HL-60/S4 (cell line): ENCODE data around the gene SH3RF1.
"Not testable (repeated sequence)": the region's sequence is repeated elsewhere in the genome, so short reads cannot be mapped to it uniquely, and the experiment has no call there.

Experiments
- in situ Hi-C: fragments of 300-500 bp; cut with MboI; formaldehyde crosslinking; loops from 2 replicates; pipeline ENCODE4 v1.14.3; 2022; ENCODE audit warnings: low sequenced_read_pairs

The SH3RF1 gene

DNA sequence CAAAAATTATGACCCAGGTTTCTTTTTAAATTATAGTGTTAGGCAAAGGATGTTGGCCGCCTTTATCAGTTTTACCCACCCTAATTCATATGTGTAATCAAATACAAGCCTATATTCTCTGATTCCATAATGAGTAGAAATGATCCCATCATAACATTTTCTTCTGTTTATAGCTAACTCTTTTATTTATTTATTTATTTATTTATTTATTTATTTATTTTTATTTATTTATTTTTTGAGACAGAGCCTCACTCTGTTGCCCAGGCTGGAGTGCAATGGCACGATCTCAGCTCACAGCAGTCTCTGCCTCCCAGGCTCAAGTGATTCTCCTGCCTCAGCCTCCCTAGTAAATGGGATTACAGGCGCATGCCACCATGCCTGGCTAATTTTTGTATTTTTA lies 7.1 kb upstream of the SH3RF1 start:
- in situ Hi-C loops: not testable (repeated sequence)

DNA sequence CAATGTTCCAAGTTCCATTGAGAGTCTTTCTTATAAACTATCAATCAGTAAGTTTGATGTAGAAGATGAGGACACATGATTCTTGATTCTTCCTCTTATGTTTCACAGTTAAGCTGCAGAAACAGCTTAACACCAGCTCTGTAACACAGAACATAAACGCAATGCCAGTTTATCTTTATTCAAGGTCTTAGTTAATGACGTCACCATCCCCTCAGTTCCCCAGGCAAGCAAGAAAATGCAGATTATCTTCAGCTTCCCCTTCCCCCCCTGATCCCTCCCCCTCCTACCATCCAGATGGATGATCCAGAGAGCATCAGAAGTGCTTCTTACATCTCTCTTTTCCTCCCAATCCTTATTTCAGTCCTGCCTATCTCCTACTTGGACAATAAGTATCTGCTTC lies 4.4 kb upstream of the SH3RF1 start:
- in situ Hi-C loops: no loop called here

DNA sequence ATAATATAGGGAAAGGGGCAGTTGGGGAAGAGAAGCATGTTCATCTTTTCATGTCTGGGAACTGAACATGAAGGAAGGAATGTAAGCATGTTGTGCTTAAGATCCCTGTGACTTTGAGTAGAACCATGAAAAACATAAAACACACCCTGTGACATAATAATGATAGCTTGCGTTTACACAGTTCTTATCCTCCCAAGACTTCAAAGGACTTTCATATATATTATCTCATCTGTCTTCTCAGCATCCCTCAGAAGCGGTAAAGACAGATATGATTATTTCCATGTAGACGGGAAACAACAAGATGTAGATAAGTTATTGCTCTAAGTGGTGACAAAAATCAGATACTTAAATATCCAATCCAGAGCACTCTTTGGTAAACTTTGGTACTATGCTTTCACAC lies 3.3 kb upstream of the SH3RF1 start:
- in situ Hi-C loops: no loop called here

DNA sequence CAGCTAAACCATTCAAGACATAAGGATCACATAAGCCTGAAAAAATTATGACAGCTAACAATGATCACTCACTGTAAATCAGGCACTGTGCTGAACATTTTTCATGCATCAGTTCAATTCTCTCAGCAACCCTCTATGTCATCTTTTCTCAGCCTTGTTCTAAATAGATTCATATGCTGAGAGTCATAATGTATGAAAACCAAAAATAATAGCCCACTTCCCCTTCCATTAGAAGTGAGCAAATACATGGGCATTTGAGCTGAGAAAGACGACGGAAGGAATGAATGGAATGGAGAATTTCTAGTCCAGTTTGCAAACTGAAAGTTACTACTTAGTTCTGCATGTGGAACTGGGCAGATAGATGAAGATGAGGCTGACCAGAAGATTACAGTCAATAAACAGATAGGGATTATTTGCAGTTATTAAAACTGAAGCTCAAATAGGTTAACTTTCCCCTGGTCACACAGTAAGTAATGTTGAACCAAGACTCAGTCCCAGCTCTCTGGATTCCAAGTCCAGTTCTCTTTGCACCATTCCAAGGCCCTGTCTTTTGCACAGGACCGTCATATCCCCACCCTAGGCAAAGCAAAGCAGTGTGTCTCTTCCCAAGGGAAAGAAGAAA lies 1.6 kb upstream of the SH3RF1 start:
- in situ Hi-C loops: no loop called here

DNA sequence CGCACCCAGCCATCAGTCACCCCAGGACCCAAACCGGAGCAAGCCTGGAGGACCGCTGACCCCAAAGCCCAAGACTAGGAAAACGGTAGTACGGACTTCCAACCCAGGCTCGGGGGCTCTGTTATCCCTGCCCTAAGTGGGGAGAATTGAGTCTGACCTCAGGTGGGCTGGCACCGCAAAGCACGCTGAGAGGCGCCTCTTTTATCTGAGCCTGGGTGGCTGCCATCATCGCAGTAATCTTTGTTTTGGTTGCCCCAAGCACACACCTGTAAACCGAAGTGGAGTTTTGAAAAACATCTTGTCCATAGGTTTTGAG lies 894 bp upstream of the SH3RF1 start:
- in situ Hi-C loops: no loop called here

DNA sequence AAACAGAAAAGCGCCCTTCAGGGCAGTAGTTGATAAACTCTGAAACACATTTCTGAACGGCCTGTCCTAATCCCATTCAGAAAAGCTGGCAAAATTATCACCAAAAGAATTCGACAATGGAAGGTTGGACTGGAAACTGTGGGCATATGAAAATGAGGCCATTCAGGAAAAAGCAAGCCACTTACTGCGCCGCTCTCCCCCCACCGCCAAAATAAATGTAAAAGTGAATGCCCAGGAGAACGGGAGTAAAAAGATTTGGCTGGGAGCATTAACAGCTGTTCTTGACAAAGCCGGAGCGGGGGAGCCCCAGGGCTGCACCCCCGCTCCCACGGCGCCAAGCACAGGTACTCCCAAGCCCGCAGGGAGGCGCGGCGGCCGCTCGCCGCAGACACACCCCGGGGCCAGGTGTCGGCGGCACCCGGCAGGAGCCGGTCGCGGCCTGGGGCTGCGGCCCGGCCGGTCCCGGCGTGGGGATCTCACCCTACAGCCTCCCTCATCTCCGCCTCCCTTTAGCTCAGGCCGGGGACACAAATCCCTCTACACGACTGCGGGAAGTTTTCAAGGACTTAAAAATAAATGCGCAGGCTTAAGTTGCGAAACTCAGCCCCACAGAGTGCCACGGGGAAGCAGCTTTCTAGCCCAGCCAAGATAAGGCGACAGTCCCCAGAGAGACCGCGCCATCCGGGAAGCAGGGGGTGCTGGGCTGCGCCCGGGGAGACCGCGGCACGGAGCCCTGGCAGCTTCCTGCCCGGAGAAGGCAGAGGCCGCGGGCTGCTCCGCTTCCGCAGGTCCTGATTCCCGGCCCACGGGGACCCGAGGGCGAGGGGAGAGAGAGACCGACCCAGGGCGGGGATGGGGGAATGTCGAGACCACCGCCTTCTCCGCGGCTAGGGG lies 593 bp downstream of the SH3RF1 start:
- in situ Hi-C loops: no loop called here

DNA sequence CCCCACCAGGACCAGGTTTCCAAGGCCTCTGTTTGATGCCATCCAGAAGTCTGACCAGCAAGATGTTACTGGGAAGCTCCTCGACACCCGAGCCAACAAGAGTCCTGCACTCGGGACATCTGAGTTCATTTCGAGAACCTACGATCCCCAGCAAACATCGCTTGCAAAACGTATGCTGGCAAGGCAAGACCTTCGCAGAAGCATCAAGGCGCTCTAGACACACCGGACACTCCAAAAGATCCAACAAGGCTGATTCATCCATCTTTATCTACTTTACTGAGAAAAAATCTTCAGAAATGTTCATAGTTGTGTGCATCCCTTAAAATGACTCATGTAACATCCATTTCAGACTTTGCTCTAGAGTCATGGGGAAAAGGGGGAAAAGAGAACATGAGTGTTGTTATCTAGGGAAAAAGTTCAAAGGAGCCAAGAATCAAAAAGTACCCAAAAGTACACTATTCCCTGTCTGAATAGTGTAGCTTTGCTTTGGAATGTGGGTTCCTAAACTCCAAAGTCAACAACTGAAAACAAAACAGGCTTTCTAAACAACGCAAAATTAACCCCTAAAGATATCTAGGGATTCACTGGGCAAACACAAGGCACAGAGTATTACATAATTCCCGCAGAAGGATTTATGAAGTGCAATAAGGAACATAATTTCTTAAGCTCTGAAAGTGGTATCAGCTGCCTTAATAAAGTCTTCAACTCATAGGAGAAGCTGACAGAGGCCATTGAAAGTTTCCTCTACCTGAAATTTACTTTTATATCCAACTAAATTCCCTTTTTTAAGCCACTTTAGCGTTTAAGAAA lies 1.6 kb downstream of the SH3RF1 start:
- in situ Hi-C loops: no loop called here

DNA sequence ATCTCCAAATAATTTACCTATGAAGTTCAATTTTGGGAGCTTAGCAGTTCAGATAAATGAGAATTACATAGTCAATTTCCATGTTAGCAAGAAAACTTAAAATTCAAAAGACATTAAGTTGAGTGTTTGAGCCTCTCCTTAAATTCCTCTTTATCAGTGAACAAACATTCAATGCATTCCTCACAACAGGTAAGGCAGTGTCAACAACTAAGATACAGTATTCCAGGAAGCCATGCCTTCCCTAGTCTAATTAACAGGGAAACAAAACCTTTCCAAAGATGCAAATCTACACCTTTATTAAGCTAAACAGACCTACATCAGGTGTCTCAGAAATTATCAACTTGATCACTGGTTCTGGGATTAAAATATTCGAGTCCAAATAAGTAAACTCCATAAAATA lies 3.7 kb downstream of the SH3RF1 start:
- in situ Hi-C loops: no loop called here

DNA sequence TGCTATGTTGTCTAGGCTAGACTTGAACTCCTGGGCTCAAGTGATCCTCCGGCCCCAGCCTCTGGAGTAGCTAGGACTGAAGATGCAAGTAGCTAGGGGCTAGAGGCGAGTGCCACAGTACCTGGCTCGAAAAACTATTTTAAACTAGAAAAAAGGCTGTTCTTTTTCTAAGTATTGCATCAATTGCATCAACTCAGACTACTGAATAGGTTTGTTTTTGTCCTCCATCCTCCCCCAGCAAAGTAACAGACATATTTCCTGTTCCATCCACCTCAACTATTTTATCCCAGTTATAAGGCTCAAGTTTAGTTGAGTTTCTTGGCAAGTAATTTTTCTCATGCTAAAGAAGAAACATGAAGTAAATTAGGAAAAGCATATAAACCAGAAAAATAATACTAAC lies 4.1 kb downstream of the SH3RF1 start:
- in situ Hi-C loops: no loop called here

DNA sequence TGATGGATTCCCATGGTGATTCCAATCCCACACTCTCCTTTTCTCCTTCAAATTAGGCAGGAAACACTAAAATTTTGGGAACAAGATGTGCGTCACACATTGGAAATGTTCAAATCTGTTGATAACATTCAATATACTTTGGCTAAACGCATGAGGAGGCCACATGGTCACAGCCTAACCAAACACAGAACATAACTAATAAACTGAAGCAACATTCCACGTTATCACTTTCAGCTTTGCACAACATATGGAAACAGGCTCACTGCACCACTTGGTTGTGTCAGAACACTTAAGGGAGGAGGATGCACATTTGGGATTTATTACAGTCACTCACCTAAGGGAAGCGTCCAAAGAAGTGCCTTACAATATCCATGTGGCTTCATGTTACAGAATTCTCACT lies 4.7 kb downstream of the SH3RF1 start:
- in situ Hi-C loops: no loop called here

DNA sequence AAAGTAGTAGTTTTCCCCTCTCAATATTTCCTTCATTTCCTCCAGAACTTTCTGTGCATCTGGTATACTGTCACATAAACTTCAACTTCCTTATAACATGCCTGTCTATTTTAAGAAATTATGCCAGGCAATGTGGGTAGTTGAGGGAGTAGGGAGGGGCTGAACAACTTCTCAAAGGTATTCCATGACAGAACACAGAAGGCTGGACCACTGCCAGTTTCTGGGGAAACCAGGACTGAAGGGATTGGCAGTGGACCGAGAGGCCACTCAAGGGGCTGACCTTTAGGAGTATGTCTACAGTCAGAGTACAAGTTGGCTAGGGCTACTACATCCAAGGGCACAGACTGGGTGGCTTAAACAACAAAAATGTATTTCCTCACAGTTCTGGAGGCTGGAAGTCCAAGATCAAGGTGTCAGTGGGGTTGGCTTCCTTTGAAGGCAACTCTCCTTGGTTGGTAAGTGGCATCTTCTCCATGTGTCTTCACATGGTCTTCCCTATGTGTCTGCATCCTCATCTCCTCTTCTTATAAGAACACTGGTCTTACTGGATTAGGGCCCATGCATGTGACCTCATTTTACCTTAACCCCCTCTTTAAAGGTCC lies 6.9 kb downstream of the SH3RF1 start:
- in situ Hi-C loops: no loop called here

DNA sequence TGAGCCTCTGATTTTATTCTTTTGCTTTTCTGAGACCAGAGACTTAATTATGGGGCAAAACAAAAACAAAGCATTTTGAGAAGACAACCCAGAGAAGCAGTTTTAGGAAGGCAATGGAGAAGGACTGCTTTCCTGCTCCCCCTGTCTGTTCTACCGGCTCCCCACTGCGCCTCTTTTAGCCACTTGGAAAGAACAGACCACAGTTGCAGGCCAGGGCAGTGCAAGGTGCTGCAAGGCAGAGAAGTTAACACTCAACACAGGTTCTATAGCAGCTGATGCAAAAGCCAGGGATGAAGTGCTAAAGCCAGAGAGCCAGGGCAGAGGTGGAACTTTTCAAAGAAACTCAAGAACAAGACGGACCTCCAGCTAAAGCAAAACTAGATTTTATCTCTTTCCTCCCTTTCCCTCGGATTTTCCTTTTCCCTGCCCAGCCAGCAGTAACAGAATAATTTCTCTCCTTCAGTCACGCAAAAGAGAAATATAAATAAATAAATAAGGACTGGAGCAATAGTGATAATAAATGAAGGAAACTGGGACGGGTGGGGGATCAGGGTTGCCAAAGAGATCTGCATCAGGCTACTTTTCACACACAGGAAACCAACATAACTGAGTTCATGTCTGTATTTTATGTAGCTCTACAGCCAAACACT lies 10.4 kb downstream of the SH3RF1 start:
- in situ Hi-C loops: no loop called here

DNA sequence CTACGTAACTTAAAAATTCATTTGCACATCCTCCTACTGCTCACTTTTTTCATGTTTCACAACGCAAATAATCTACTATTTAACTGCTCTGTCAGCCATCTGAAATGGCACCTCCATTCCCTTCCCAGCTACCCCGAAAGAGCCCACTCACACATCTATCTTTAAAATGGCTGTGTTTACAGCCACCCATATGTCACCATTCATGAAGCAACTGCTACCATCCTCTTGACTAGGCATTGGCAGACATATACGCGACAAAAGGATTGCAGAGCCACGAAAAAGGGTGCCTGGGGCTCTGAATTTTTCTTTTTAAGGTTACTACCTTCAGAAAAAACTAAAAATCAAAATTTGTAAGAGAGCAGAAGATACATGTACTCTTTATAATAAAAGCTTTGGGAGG lies 11.5 kb downstream of the SH3RF1 start:
- in situ Hi-C loops: no loop called here

DNA sequence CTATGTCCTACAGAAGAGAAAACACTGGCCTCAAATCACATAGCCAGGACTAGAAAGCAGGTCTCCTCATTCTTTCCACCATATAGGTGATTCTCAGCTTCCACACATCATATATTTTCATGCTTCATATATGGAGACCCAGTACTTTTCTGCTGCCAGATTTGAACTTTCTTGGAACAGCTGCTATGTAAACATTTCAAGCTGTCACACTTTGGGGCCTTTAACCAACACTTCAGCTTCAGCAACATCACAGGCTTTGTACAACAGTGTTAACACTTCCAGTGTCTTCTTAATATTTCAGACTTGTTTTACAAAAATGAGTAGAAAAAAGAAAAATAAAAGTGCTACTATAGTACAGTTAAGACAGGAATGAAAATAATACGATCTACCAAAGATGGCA lies 12.6 kb downstream of the SH3RF1 start:
- in situ Hi-C loops: no loop called here

DNA sequence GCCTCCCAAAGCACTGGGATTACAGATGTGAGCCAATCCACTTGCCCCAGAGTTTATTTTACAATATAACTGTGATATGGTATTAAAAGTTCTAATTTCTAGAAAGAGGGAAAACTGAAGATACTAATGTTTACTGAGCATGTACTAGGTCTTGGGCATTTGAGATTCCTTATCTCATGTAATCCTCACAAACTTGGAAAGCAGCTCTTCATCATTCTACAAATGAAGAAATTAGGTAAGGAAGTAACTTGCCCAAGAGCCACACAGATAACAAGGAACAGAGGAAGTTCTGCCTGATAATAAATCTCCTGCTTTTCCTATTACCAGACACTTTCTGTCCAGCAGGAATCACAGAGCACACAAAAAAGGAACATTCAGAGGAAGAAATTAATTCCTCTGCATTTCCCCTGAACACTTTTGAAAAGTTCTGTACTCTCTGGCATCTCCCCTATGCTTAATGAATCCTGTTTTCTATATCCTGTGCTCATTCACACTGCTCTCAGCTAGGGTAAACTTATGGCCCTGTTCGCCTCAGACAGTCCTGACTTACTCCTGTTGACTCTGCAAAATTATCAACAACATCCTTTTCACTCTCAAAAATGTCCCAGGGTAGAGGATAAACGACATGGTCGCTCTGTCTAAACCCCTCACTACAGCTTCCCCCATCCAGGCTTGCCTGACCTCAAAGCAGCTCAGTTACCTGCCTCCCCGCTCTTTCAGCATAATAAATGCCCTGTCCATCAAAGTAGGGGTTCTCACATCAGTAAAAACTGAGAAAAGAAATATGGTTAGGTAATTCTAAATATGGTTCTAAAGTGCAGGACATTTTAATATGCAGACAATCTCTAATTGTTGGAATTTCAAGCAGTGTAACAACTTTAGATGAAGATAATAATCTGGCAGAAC lies 13.6 kb downstream of the SH3RF1 start:
- in situ Hi-C loops: no loop called here

DNA sequence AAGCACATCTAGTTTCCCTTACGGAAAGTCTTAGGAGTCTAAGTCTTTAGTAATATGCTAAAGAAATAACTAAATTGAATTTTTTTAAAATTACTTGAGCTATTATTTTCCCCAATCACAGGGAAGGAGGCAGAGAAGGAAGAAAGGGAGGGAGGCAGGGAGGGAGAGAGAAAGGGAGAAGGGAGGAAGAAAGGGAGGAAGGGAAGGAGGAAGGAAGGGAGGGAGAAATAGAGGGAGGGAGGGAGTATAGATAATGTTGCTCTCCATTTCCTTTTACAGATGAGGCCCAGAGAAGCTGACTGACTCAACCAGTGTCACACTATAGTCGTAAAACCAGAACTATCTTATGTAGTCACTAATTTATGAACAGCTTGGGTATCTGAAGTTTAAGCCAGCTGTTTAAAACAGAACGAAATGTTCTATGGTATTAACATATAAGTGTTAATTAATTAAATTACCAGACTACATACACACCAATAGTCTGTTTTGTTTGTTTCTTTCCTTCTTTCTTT lies 14.6 kb downstream of the SH3RF1 start:
- in situ Hi-C loops: no loop called here

DNA sequence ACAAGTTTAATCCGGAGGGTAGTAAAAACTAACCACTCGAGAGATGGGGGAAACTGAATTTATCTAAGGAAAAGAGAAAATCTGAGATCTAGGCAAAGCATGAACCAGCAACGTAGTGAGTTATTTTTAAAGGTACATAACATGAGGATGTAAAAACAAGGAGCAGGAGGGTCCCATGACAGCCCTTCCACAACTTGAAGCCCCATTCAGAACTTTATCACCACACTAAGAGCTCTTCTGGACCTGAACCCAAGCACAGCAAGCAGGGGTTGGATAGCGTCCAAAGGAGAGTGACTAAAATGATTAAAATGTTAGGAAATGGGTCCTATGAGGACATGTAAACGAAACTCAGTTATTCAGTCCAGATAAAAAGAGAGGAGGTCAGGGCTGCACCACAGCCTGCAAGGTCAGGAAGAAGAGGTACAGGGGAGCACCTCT lies 16.2 kb downstream of the SH3RF1 start:
- in situ Hi-C loops: no loop called here

DNA sequence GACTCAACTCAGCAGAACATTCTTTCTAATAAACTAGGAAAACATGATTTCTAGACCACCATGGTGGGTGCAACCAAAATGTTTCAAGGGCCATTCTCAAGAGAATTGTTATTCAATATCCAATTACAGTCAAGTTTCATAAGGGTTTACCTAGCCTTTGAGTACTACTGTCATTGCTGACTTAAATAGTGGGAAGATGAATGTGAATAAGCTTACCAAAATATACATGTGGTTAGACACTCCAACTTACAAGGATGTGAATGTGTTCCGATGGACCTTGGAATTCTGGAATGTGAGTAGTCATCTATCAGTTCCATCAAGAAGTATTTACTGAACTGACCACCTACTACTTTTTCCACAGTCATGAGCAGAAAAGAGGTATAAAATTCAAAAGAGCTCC lies 16.9 kb downstream of the SH3RF1 start:
- in situ Hi-C loops: no loop called here

DNA sequence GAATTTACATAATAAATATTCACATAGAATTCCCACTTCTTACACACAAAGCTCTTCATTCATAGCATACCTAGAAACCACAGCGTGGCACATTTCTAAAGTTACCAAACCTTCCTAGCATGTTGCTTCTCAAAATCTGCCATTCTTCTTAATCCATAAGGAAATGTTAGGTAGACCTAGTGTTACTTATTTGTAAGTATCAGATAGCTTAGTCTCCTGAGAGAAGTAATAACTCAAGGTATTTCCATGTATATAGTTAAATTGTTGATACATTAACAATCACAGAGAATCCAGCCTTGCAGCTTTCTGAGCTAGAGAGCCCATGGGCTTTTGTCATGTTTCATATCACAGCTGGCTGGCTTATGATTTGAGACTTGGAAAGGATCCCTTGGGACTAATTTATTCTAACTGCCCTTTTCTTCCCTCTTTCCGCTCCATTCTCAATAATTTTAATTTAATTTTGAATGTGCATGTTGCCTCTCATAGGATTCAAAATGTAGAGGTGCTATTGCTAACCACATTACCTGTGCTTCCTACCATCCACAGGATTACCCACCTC lies 17.6 kb downstream of the SH3RF1 start:
- in situ Hi-C loops: no loop called here
